HG02970 (cell line): ENCODE results near the gene CA9.
A peak's percentile ranks its signal among the peaks of the same experiment; 100 is the strongest.
"Not testable (repeated sequence)": the region's sequence is repeated elsewhere in the genome, so short reads cannot be mapped to it uniquely, and the experiment has no call there.

Experiments
- ATAC-seq: cut with Tn5 transposase; IDR thresholded peaks from one replicate; pipeline ENCODE4 v1.9.1; 2021; ENCODE audit warnings: mild to moderate bottlenecking, moderate library complexity, moderate number of reproducible peaks; ENCODE audit not compliant: unreplicated experiment, low FRiP score

Gene CA9

GRCh38 chr9:35673132-35674024 is at the start of gene CA9:
CA9 (plus strand) TSS chr9:35673928; CDS start chr9:35673960, 32 bp downstream.
- no peak for ATAC-seq

- ATAC-seq, result no peak
These were observed 46.2 kb upstream of the CA9 start for GRCh38 chr9:35627575-35627974.

GRCh38 chr9:35628389-35628991 is 45.2 kb upstream of the CA9 start:
- no peak for ATAC-seq

GRCh38 chr9:35629597-35629996 is 44.1 kb upstream of the CA9 start:
- ATAC-seq, result no peak

- ATAC-seq, result no peak
These were observed 38.0 kb upstream of the CA9 start for GRCh38 chr9:35635730-35636129.

- ATAC-seq, result no peak
These were observed 37.4 kb upstream of the CA9 start for GRCh38 chr9:35636135-35636876.

- ATAC-seq, result not testable (repeated sequence)
These were observed 36.9 kb upstream of the CA9 start for GRCh38 chr9:35636877-35637246.

GRCh38 chr9:35637427-35637955 is 36.2 kb upstream of the CA9 start:
- not testable (repeated sequence) for ATAC-seq

GRCh38 chr9:35638751-35639150 is 35.0 kb upstream of the CA9 start:
- ATAC-seq, result not testable (repeated sequence)

GRCh38 chr9:35639225-35639624 is 34.5 kb upstream of the CA9 start:
- ATAC-seq, result not testable (repeated sequence)

GRCh38 chr9:35639631-35640030 is 34.1 kb upstream of the CA9 start:
- no peak for ATAC-seq

- not testable (repeated sequence) for ATAC-seq
These were observed 33.3 kb upstream of the CA9 start for GRCh38 chr9:35640431-35640830.

GRCh38 chr9:35641478-35641877 is 32.2 kb upstream of the CA9 start:
- ATAC-seq, result not testable (repeated sequence)

GRCh38 chr9:35643046-35643445 is 30.7 kb upstream of the CA9 start:
- ATAC-seq, result no peak

- ATAC-seq, result not testable (repeated sequence)
These were observed 28.0 kb upstream of the CA9 start for GRCh38 chr9:35645736-35646135.

- no peak for ATAC-seq
These were observed 27.6 kb upstream of the CA9 start for GRCh38 chr9:35646153-35646532.

- ATAC-seq, result peak; percentile 90
These were observed 27.0 kb upstream of the CA9 start for GRCh38 chr9:35646533-35647265.

- ATAC-seq, result no peak
These were observed 24.0 kb upstream of the CA9 start for GRCh38 chr9:35649431-35650340.
